Right ventricle myocardium superior (tissue), 1 donor: ENCODE results near the gene TMEM106C. TPM values are rescaled to one million over a fixed set of nuclear protein-coding genes. Genes with fewer than 3 reads are reported as not detected.

Source experiments
- total RNA-seq: library from RNA; stranded (reverse); fragmentation: NEBNext Ultra II Directional; extraction: Animal tissue kit (Norgen Biotek cat#: 25700); gene quantifications from one replicate; pipeline ENCODE4 v1.2.1, GENCODE V29; 2021
- donor health status: DM: no; HTN: yes; CAD: no; lungs with severe emphysema.

TMEM106C gene
- total RNA-seq, 1 donor from 2014 or later = 42.5 TPM

Other genes starting within 250 kb of the TMEM106C start
- 0.11 TPM for gene ENDOU, start 238.1 kb upstream of the TMEM106C start, total RNA-seq
- 30.6 TPM for gene RAPGEF3, start 204.7 kb upstream of the TMEM106C start, total RNA-seq
- 26.8 TPM for gene SLC48A1, start 190.4 kb upstream of the TMEM106C start, total RNA-seq
- 35.9 TPM for gene HDAC7, start 143.7 kb upstream of the TMEM106C start, total RNA-seq
- 0.11 TPM for gene VDR, start 58.6 kb upstream of the TMEM106C start, total RNA-seq
- not detected for gene COL2A1, start 40.9 kb downstream of the TMEM106C start, total RNA-seq
- 5.1 TPM for gene SENP1, start 142.5 kb downstream of the TMEM106C start, total RNA-seq
- 752 TPM for gene PFKM, start 155.8 kb downstream of the TMEM106C start, total RNA-seq
- gene ASB8, start 193.9 kb downstream of the TMEM106C start, total RNA-seq = 86.0 TPM
- gene CCDC184, start 220.0 kb downstream of the TMEM106C start, total RNA-seq = 0.97 TPM
- not detected for gene OR10AD1, start 239.7 kb downstream of the TMEM106C start, total RNA-seq